ENCODE results near the gene POLD1. TPM values are rescaled to one million over a fixed set of nuclear protein-coding genes. Genes with fewer than 3 reads are reported as not detected.

The POLD1 gene
- total and polyA plus RNA-seq, 2 of the 13 experiments (the other 11 are each of a cell fraction or from before 2014, with no cell fraction given) = 17.4 to 54.0 TPM

DNA sequence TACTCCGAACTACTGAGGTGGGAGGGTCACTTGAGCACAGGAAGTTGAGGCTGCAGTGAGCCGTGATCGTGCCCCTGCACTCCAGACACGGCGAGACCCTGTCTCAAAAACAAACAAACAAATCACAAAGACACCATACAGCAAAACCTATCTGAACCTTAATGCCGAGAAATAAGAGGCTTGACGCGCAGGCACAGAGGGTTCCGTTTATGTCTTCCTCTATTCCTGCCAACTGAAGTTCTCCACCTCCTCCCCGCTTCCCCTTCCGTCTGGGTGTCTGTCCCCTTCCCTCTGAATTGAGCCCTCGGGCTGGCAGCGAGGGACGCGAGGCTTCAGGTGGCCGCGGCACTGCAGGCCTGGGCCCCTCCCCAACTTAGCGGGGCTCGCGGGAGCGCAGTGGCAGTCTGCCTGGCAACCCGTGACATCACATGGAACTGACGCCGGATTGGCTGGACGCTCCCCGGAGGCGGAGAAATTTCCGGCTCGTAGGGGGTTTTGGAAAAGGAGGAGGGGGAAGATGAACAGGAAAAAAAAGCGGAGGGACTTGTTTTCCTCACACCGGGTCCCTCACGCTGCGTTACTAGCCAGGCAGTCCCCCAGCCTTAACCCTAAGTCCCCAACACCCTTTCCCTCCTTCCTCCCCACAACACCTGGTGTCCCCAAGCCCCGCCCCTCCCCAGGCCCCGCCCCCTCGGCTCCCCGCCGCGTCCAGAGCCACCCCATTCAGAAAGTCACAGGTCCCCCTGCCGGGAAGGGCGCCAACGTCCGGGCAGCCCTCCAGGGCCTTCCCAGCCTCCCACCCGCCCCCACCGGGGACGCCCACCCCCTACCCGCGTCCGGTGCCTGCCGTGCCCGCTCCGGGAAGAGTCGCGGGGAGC lies 47.4 kb downstream of the POLD1 start (continued):
- TF ChIP-seq, protein P1, sequence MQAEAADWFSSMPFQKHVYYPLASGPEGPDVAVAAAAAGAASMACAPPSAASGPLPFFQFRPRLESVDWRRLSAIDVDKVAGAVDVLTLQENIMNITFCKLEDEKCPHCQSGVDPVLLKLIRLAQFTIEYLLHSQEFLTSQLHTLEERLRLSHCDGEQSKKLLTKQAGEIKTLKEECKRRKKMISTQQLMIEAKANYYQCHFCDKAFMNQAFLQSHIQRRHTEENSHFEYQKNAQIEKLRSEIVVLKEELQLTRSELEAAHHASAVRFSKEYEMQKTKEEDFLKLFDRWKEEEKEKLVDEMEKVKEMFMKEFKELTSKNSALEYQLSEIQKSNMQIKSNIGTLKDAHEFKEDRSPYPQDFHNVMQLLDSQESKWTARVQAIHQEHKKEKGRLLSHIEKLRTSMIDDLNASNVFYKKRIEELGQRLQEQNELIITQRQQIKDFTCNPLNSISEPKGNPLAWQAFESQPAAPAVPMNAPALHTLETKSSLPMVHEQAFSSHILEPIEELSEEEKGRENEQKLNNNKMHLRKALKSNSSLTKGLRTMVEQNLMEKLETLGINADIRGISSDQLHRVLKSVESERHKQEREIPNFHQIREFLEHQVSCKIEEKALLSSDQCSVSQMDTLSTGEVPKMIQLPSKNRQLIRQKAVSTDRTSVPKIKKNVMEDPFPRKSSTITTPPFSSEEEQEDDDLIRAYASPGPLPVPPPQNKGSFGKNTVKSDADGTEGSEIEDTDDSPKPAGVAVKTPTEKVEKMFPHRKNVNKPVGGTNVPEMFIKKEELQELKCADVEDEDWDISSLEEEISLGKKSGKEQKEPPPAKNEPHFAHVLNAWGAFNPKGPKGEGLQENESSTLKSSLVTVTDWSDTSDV (CRISPR knock-in tag; IDR thresholded peaks at IDR 0.05) = no peak
- TF ChIP-seq, protein P2, sequence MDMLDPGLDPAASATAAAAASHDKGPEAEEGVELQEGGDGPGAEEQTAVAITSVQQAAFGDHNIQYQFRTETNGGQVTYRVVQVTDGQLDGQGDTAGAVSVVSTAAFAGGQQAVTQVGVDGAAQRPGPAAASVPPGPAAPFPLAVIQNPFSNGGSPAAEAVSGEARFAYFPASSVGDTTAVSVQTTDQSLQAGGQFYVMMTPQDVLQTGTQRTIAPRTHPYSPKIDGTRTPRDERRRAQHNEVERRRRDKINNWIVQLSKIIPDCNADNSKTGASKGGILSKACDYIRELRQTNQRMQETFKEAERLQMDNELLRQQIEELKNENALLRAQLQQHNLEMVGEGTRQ (IDR thresholded peaks at IDR 0.05; ENCODE audit: low read depth, low read length) = no peak
- TF ChIP-seq, protein P2 (CRISPR knock-in tag; IDR thresholded peaks at IDR 0.05; ENCODE audit: borderline replicate concordance) = peak; percentile 37; the same call in 1 of the 2 replicates
- TF ChIP-seq NAIF1 (CRISPR knock-in tag; IDR thresholded peaks at IDR 0.05; ENCODE audit: borderline replicate concordance) (no peak), ZNF839 (CRISPR knock-in tag; IDR thresholded peaks at IDR 0.05; ENCODE audit: borderline replicate concordance) (peak; percentile 71; the same call in 1 of the 2 replicates), ZFP91 (CRISPR knock-in tag; IDR thresholded peaks at IDR 0.05; ENCODE audit: borderline replicate concordance) (peak; percentile 14; the same call in 1 of the 2 replicates), ZNF496 (CRISPR knock-in tag; IDR thresholded peaks at IDR 0.05; ENCODE audit: insufficient replicate concordance) (no peak), ZNF343 (CRISPR knock-in tag; IDR thresholded peaks at IDR 0.05) (peak; percentile 94; the same call in 1 of the 2 replicates), ZNF782 (CRISPR knock-in tag; IDR thresholded peaks at IDR 0.05; ENCODE audit: borderline replicate concordance) (no peak), NFYB (CRISPR knock-in tag; IDR thresholded peaks at IDR 0.05) (peak; percentile 83), RFXAP (CRISPR knock-in tag; IDR thresholded peaks at IDR 0.05; ENCODE audit: borderline replicate concordance) (peak; percentile 100), KDM5B (CRISPR knock-in tag; IDR thresholded peaks at IDR 0.05; ENCODE audit: borderline replicate concordance) (peak; percentile 19; the same call in 1 of the 2 replicates), MAX (IDR thresholded peaks at IDR 0.05) (peak; percentile 64), ZFY (CRISPR knock-in tag; IDR thresholded peaks at IDR 0.05) (peak; percentile 64), RFX5 (IDR thresholded peaks at IDR 0.05; ENCODE audit: low read depth, low read length) (peak; percentile 100), HDAC2 (CRISPR knock-in tag; IDR thresholded peaks at IDR 0.05) (peak; percentile 21; the same call in 1 of the 2 replicates), ETV5 (CRISPR knock-in tag; IDR thresholded peaks at IDR 0.05; ENCODE audit: borderline replicate concordance) (0 out of 2 replicates have a peak, but pooled peaks have one; percentile 10), ZNF563 (CRISPR knock-in tag; IDR thresholded peaks at IDR 0.05) (0 out of 2 replicates have a peak, but pooled peaks have one; percentile 28), MXD4 (CRISPR knock-in tag; IDR thresholded peaks at IDR 0.05) (0 out of 2 replicates have a peak, but pooled peaks have one; percentile 12), CBFB (CRISPR knock-in tag; IDR thresholded peaks at IDR 0.05) (0 out of 2 replicates have a peak, but pooled peaks have one; percentile 15), HNRNPL (IDR thresholded peaks at IDR 0.05; ENCODE audit: low read depth, low read length) (peak; percentile 90), ZNF747 (CRISPR knock-in tag; IDR thresholded peaks at IDR 0.05; ENCODE audit: borderline replicate concordance) (0 out of 2 replicates have a peak, but pooled peaks have one; percentile 42), BHLHE40 (IDR thresholded peaks at IDR 0.05; ENCODE audit: low read length) (peak; percentile 56)

All from HepG2 (cell line).